ENCODE results near the gene NOP16.

DNA sequence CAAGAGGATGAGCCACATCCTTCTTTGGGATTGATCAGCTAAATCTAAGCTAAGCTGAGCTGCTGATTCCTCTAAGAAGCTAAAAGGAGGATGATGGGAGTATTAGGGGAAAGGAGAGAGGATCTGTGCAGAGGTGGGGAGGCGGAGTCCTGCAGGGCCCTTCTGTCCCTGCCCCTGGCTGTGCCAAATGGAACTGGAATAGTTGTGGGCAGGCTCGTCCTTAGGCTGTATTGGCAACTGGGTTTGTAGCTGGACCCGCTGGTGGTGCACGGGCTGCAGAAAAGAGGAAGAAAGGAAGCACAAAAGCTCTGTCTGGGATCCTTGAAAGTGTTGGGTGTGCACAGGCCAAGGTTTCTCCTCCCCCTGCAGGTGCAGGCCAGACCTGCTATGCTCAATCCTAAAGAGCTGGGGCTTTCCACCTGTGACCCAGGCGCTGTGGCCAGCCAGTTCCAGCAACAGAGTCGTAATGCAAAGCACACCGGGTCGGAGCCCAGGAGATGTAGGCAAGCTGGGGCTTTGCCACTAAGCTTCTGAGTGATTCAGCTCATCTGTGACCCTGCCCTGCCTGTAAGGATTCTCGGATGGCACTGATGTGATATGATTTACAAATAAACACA lies 18.1 kb upstream of the NOP16 start:
- TF ChIP-seq, protein P1, sequence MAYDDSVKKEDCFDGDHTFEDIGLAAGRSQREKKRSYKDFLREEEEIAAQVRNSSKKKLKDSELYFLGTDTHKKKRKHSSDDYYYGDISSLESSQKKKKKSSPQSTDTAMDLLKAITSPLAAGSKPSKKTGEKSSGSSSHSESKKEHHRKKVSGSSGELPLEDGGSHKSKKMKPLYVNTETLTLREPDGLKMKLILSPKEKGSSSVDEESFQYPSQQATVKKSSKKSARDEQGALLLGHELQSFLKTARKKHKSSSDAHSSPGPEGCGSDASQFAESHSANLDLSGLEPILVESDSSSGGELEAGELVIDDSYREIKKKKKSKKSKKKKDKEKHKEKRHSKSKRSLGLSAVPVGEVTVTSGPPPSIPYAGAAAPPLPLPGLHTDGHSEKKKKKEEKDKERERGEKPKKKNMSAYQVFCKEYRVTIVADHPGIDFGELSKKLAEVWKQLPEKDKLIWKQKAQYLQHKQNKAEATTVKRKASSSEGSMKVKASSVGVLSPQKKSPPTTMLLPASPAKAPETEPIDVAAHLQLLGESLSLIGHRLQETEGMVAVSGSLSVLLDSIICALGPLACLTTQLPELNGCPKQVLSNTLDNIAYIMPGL (CRISPR knock-in tag; IDR thresholded peaks at IDR 0.05; ENCODE audit: borderline replicate concordance): no peak
- TF ChIP-seq, protein P2, sequence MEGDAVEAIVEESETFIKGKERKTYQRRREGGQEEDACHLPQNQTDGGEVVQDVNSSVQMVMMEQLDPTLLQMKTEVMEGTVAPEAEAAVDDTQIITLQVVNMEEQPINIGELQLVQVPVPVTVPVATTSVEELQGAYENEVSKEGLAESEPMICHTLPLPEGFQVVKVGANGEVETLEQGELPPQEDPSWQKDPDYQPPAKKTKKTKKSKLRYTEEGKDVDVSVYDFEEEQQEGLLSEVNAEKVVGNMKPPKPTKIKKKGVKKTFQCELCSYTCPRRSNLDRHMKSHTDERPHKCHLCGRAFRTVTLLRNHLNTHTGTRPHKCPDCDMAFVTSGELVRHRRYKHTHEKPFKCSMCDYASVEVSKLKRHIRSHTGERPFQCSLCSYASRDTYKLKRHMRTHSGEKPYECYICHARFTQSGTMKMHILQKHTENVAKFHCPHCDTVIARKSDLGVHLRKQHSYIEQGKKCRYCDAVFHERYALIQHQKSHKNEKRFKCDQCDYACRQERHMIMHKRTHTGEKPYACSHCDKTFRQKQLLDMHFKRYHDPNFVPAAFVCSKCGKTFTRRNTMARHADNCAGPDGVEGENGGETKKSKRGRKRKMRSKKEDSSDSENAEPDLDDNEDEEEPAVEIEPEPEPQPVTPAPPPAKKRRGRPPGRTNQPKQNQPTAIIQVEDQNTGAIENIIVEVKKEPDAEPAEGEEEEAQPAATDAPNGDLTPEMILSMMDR (IDR thresholded peaks at IDR 0.05): no peak
- TF ChIP-seq BHLHE40 (IDR thresholded peaks at IDR 0.05; ENCODE audit: low read depth, low read length): no peak
- no peak for TF ChIP-seq POLR2AphosphoS2 (conservative IDR thresholded peaks at IDR 0.05; ENCODE audit: low read length)
- no peak for TF ChIP-seq MAZ (IDR thresholded peaks at IDR 0.05; ENCODE audit: borderline replicate concordance, low read depth, low read length)
- no peak for TF ChIP-seq POLR2A (IDR thresholded peaks at IDR 0.05; ENCODE audit: low read length)
- TF ChIP-seq KDM1A (IDR thresholded peaks at IDR 0.05; ENCODE audit: low read depth): no peak
- TF ChIP-seq EP300 (IDR thresholded peaks at IDR 0.05): no peak
- TF ChIP-seq RAD21 (conservative IDR thresholded peaks at IDR 0.05 in 1 of 2, IDR thresholded peaks at IDR 0.05 in 1 of 2): no peak
- no peak for TF ChIP-seq CBX2 (IDR thresholded peaks at IDR 0.05; ENCODE audit: borderline replicate concordance, low read depth)
- no peak for TF ChIP-seq TP53 (CRISPR knock-in tag; IDR thresholded peaks at IDR 0.05)
- no peak for TF ChIP-seq MAFK (IDR thresholded peaks at IDR 0.05; ENCODE audit: partially characterized antibody)
